HCT116 (cell line): ENCODE data around the gene PLCL2. TPM values are rescaled to one million over a fixed set of nuclear protein-coding genes. Genes with fewer than 3 reads are reported as not detected.

Experiments
- ATAC-seq: fragments of 200-7000 bp; cut with Tn5 transposase; 2 replicates; pipeline ENCODE4 v1.9.1; 2020; ENCODE audit warnings: mild to moderate bottlenecking, moderate library complexity
- BruUV-seq: library from RNA; stranded (reverse); fragments of 400-500 nt; replicated peaks from 2 replicates; lab custom pipeline; 2021; lab: Mats Ljungman, UMichigan
- CTCF ChIA-PET: fragments of 300-600 bp; sonication (Branson Sonifier 250); formaldehyde crosslinking; loops from one replicate; lab custom pipeline; 2021; ENCODE audit warnings: antibody characterized with exemption; lab: Charles Lee
- POLR2A ChIA-PET: fragments of 300-600, 350-600 bp; sonication (Branson Sonifier 250); formaldehyde crosslinking; loops from one replicate; lab custom pipeline; 2021; ENCODE audit warnings: antibody characterized with exemption; lab: Charles Lee
- RAD21 ChIA-PET, 2 experiments: fragments of 300-600 bp; sonication (Branson Sonifier 250); formaldehyde crosslinking; loops; one replicate each; lab custom pipeline; 2023; ENCODE audit warnings: low total read pairs in 2 of 2; ENCODE audit not compliant: uncharacterized antibody in 2 of 2, unreplicated experiment in 2 of 2, low non-redundant PET in 1 of 2; lab: Charles Lee
- DNase-seq: peaks from one replicate; pipeline ENCODE4 v3.0.0-alpha.2; 2010; ENCODE audit warnings: low read depth, low spot score
- H2AFZ ChIP-seq: fragments of 200-600 bp; shearing (Covaris generic), sonication (generic); 2 replicates; pipeline ENCODE4 v1.6.1; 2017; ENCODE audit warnings: low read depth, mixed run types, mixed read lengths, antibody characterized with exemption, low read length; ENCODE audit not compliant: poor library complexity, severe bottlenecking
- H3K27ac ChIP-seq: 2 replicates; pipeline ENCODE4 v1.5.1; 2012; ENCODE audit warnings: low read depth, low read length
- H3K27me3 ChIP-seq: fragments of 200-600 bp; sonication (generic); 2 replicates; pipeline ENCODE4 v1.6.1; 2016; ENCODE audit warnings: mixed run types, low read length, mixed read lengths; ENCODE audit not compliant: insufficient read depth
- H3K36me3 ChIP-seq, 2 experiments: fragments of 200-500 bp in 1 of 2; fragments of 200-600 bp in 1 of 2; sonication (Bioruptor generic) in 1 of 2; sonication (generic) in 1 of 2; 2 replicates each; pipeline versions ENCODE4 v1.5.1 to v1.6.1; 2014 to 2016; ENCODE audit warnings: low read length in 2 of 2, inconsistent platforms in 1 of 2, mixed read lengths in 1 of 2, mixed run types in 1 of 2; ENCODE audit not compliant: insufficient read depth in 2 of 2, control insufficient read depth in 1 of 2
- H3K4me1 ChIP-seq, 2 experiments: fragments of 200-600 bp in 1 of 2; sonication (generic) in 1 of 2; 2 replicates each; pipeline versions ENCODE4 v1.5.1 to v1.6.1; 2012 to 2017; ENCODE audit warnings: low read length in 2 of 2, inconsistent platforms in 1 of 2, mild to moderate bottlenecking in 1 of 2, mixed read lengths in 1 of 2, mixed run types in 1 of 2, moderate library complexity in 1 of 2; ENCODE audit not compliant: insufficient read depth in 2 of 2, control insufficient read depth in 1 of 2
- H3K4me2 ChIP-seq: fragments of 200-600 bp; sonication (generic); 2 replicates; pipeline ENCODE4 v1.6.1; 2017; ENCODE audit warnings: mixed run types, low read length, mixed read lengths
- H3K4me3 ChIP-seq, 2 experiments: fragments of 200-600 bp in 1 of 2; sonication (generic) in 1 of 2; replicated peaks in 1 of 2; 2 replicates each; pipeline ENCODE4 v1.5.1; 2011 to 2016; ENCODE audit warnings: low read length in 2 of 2, control low read depth in 1 of 2, low read depth in 1 of 2, mild to moderate bottlenecking in 1 of 2, mixed read lengths in 1 of 2, mixed run types in 1 of 2
- H3K79me2 ChIP-seq: fragments of 200-600 bp; sonication (generic); 2 replicates; pipeline ENCODE4 v1.6.1; 2017; ENCODE audit warnings: mild to moderate bottlenecking, mixed run types, low read length, moderate library complexity, mixed read lengths; ENCODE audit not compliant: insufficient read depth
- H3K9ac ChIP-seq: fragments of 200-600 bp; sonication (generic); 2 replicates; pipeline ENCODE4 v1.6.1; 2016; ENCODE audit warnings: low read length, mixed read lengths
- H3K9me2 ChIP-seq: fragments of 200-600 bp; sonication (generic), shearing (Covaris generic); 2 replicates; pipeline ENCODE4 v1.6.1; 2017; ENCODE audit warnings: mixed run types, mild to moderate bottlenecking, moderate library complexity; ENCODE audit not compliant: insufficient read depth
- H3K9me3 ChIP-seq, 2 experiments: fragments of 200-500 bp in 1 of 2; fragments of 200-600 bp in 1 of 2; sonication (Bioruptor generic) in 1 of 2; sonication (generic) in 1 of 2; 2 replicates each; pipeline ENCODE4 v1.6.1; 2014 to 2017; ENCODE audit warnings: low read length in 2 of 2, mixed read lengths in 2 of 2, inconsistent platforms in 1 of 2, low read depth in 1 of 2, mild to moderate bottlenecking in 1 of 2, mixed run types in 1 of 2, moderate library complexity in 1 of 2; ENCODE audit not compliant: control insufficient read depth in 1 of 2, insufficient read depth in 1 of 2
- H4K20me1 ChIP-seq: fragments of 200-600 bp; sonication (generic), shearing (Covaris generic); 2 replicates; pipeline ENCODE4 v1.6.1; 2017; ENCODE audit warnings: mixed run types, mild to moderate bottlenecking, moderate library complexity; ENCODE audit not compliant: insufficient read depth
- CBX3 ChIP-seq: IDR thresholded peaks from 2 replicates; pipeline ENCODE4 v1.6.1; 2012; ENCODE audit warnings: low read depth
- CEBPB ChIP-seq: IDR thresholded peaks from 2 replicates; pipeline ENCODE4 v1.6.1; 2012; ENCODE audit warnings: low read depth
- EGR1 ChIP-seq: IDR thresholded peaks from 2 replicates; pipeline ENCODE4 v1.6.1; 2012; ENCODE audit warnings: low read depth
- ELF1 ChIP-seq: IDR thresholded peaks from 2 replicates; pipeline ENCODE4 v1.6.1; 2012; ENCODE audit warnings: low read depth, borderline replicate concordance
- EZH2 ChIP-seq: fragments of 200-600 bp; sonication (generic); IDR thresholded peaks from 2 replicates; pipeline ENCODE4 v1.6.1; 2017; ENCODE audit warnings: antibody characterized with exemption, mixed run types
- EZH2phosphoT487 ChIP-seq: fragments of 200-600 bp; IDR thresholded peaks from 2 replicates; pipeline ENCODE4 v1.6.1; 2018; ENCODE audit warnings: antibody characterized with exemption, borderline replicate concordance
- FOSL1 ChIP-seq: IDR thresholded peaks from 2 replicates; pipeline ENCODE4 v1.6.1; 2012; ENCODE audit warnings: low read depth
- MAX ChIP-seq: IDR thresholded peaks from 2 replicates; pipeline ENCODE4 v1.6.1; 2012
- RAD21 ChIP-seq: IDR thresholded peaks from 2 replicates; pipeline ENCODE4 v1.6.1; 2012; ENCODE audit warnings: low read depth, mild to moderate bottlenecking
- SP1 ChIP-seq: IDR thresholded peaks from 2 replicates; pipeline ENCODE4 v1.6.1; 2012; ENCODE audit warnings: low read depth
- SRF ChIP-seq: IDR thresholded peaks from 2 replicates; pipeline ENCODE4 v1.6.1; 2012; ENCODE audit warnings: low read depth
- ZFX ChIP-seq: fragments of 450-650 bp; IDR thresholded peaks from 2 replicates; pipeline ENCODE4 v1.6.1; 2017
- ZNF274 ChIP-seq: fragments of 200-500 bp; sonication (Bioruptor generic); IDR thresholded peaks from 2 replicates; pipeline ENCODE4 v1.6.1; 2014; ENCODE audit warnings: mild to moderate bottlenecking, low read depth, low read length, inconsistent platforms
- intact Hi-C: fragments of 100-400 bp; cut with micrococcal nuclease; formaldehyde crosslinking; loops from 2 replicates; pipeline ENCODE4 v1.10.0; 2022
- total RNA-seq: library from RNA; stranded (reverse); gene quantifications from one replicate; pipeline ENCODE4 v1.2.1, GENCODE V29; 2021; ENCODE audit not compliant: unreplicated experiment
- TF ChIP-seq, protein P1 (sequence below): IDR thresholded peaks from 2 replicates; pipeline ENCODE4 v1.6.1; 2012

Gene PLCL2
- total RNA-seq, 1 experiment from 2014 or later = 2.2 TPM

DNA sequence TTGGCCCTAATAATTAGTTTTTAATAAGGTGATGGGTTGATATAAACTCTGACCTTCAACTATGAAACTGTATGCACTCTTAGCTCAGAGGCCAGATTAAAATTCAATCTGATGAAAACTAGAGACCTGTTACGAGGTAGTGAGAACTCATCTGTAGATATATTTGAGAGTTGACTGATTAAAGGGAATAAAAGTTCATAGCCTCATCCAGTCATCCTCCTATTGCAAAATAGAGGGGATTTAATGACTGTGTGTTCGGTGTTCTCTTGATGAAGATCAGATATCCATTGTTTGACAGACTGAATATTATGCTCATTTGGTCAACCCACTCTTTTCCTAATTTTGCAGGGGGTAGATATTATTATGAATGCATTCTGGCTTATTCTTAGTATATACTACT is 23.3 kb upstream of the PLCL2 start:
- Histone ChIP-seq H3K9me3 (no peaks in the 10 kb centered on the region), H2AFZ (no peak overlapping the region)
- TF ChIP-seq EZH2 = no peak
- TF ChIP-seq SP1 = no peak
- no peak for TF ChIP-seq EGR1
- TF ChIP-seq ELF1 = no peak
- no peak for TF ChIP-seq ZFX
- TF ChIP-seq CBX3 = no peak
- TF ChIP-seq CEBPB = no peak
- TF ChIP-seq MAX = no peak
- no peak for TF ChIP-seq RAD21
- TF ChIP-seq, protein P1, sequence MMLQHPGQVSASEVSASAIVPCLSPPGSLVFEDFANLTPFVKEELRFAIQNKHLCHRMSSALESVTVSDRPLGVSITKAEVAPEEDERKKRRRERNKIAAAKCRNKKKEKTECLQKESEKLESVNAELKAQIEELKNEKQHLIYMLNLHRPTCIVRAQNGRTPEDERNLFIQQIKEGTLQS = no peak
- TF ChIP-seq ZNF274 = no peak
- no peak for TF ChIP-seq FOSL1
- no peak for TF ChIP-seq EZH2phosphoT487
- TF ChIP-seq SRF = no peak
- TF ChIP-seq, all 23 proteins: peak for 0
- H3K9me2 ChIP-seq = no peaks in the 10 kb centered on the region
- intact Hi-C loops = no loop called here
- ChIA-PET CTCF (no interaction called here), POLR2A (no interaction called here), RAD21 (no interaction called here)
- H3K9ac ChIP-seq = no peak overlapping the region
- no peaks in the 10 kb centered on the region for H3K27me3 ChIP-seq
- ATAC-seq (no peak), DNase-seq (no peak)
- H3K4me2 ChIP-seq = no peak overlapping the region
- no TSS peak for BruUV-seq
- H3K79me2 ChIP-seq = no peaks in the 10 kb centered on the region
- no peak overlapping the region for H3K4me3 ChIP-seq
- no peak overlapping the region for H3K27ac ChIP-seq
- no peaks in the 10 kb centered on the region for H4K20me1 ChIP-seq
- H3K36me3 ChIP-seq = no peaks in the 10 kb centered on the region
- H3K4me1 ChIP-seq = no peaks in the 10 kb centered on the region
